HUES6 (cell line): ENCODE measurements around the gene CLRN2.
"Not testable (repeated sequence)": the region's sequence is repeated elsewhere in the genome, so short reads cannot be mapped to it uniquely, and the experiment has no call there.

Experiments
- H3K27ac ChIP-seq: 2 replicates; pipeline ENCODE4 v1.7.0; 2013; ENCODE audit warnings: low read depth, mild to moderate bottlenecking, low read length, inconsistent platforms
- H3K27me3 ChIP-seq: 2 replicates; pipeline ENCODE4 v1.6.1; 2013; ENCODE audit warnings: low read length; ENCODE audit not compliant: control insufficient read depth, insufficient read depth
- H3K36me3 ChIP-seq: 2 replicates; pipeline ENCODE4 v1.6.1; 2013; ENCODE audit warnings: low read length; ENCODE audit not compliant: control insufficient read depth, insufficient read depth
- H3K4me1 ChIP-seq: 2 replicates; pipeline ENCODE4 v1.6.1; 2013; ENCODE audit warnings: low read length; ENCODE audit not compliant: control insufficient read depth, insufficient read depth
- H3K4me3 ChIP-seq: 2 replicates; pipeline ENCODE4 v1.5.1; 2013; ENCODE audit warnings: low read depth, low read length
- H3K9ac ChIP-seq: one replicate; pipeline ENCODE4 v1.6.1; 2013; ENCODE audit warnings: mild to moderate bottlenecking, low read length
- H3K9me3 ChIP-seq: 2 replicates; pipeline ENCODE4 v1.6.1; 2013; ENCODE audit warnings: low read depth, low read length; ENCODE audit not compliant: control insufficient read depth, insufficient read depth

Gene CLRN2

GRCh38 chr4:17526695-17527477 is 11.9 kb downstream of the CLRN2 start:
- Histone ChIP-seq H3K27ac (no peak overlapping the region), H3K9me3 (no peaks in the 10 kb centered on the region), H3K4me3 (no peak overlapping the region), H3K9ac (no peak overlapping the region), H3K27me3 (no peaks in the 10 kb centered on the region), H3K36me3 (no peaks in the 10 kb centered on the region), H3K4me1 (no peaks in the 10 kb centered on the region)

DNA sequence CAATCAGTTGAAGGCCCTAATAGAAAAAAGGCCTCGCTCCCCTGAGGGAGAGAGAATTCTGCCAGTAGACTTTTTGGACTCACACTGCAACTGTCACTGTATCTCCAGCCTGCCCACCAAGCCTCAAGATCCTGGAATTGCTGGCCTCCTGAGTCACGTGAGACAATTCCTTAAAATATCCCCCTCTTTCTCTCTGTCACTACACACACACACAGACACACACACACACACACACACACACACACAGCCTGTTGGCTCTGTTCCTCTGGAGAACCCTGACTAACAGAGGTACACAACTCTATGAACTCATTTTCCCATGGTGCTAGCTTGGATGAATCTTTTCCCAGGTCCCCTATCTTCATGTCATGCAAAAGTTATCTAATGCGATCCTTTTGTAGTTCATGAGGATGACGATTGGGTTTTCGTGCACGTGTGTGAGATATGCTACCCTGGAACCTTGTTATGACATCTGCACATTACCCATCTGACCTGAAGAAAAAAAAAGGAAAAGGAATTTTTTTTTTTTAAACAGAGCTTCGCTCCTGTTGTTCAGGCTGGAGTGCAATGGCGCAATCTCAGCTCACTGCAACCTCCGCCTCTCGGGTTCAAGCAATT is 13.7 kb downstream of the CLRN2 start:
- Histone ChIP-seq H3K4me3 (no peak overlapping the region), H3K9me3 (no peaks in the 10 kb centered on the region), H3K36me3 (no peaks in the 10 kb centered on the region), H3K27ac (no peak overlapping the region), H3K4me1 (no peaks in the 10 kb centered on the region), H3K9ac (no peak overlapping the region), H3K27me3 (no peaks in the 10 kb centered on the region)

DNA sequence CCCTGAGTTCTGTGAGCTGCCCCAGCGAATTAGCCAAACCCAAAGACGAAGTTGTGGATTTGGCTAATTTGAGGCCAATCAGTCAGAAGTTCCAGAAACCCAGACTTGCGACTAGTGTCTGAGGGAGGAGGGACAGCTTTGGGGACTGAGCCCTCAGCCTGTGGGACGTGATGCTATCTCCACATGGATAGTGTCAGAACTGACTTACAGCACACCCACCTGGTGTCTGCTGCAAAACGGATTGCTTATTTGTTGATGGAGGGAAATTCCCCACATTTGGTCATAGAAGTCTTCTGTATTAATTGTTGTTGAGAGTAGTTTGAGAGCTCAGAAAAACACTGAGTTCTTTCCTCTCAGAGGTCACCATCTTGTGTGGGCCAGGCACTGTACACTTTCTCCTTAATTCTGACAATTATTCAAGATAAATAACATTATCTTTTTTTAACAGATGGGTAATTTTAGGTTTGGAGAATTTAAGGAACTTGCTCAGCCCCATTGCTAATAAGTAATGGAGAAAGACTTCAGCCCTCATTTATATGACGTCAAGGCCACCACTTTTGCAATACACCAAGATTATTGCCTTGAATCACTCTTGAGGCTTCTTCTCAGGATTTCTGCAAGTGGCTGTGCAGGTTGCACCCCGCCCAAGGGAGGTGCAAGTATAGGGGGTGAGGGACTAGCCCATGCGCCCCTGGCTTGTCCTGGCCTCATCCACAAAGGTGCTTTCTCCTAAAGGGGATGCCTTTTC is 16.7 kb downstream of the CLRN2 start:
- H3K36me3 ChIP-seq, result no peaks in the 10 kb centered on the region

DNA sequence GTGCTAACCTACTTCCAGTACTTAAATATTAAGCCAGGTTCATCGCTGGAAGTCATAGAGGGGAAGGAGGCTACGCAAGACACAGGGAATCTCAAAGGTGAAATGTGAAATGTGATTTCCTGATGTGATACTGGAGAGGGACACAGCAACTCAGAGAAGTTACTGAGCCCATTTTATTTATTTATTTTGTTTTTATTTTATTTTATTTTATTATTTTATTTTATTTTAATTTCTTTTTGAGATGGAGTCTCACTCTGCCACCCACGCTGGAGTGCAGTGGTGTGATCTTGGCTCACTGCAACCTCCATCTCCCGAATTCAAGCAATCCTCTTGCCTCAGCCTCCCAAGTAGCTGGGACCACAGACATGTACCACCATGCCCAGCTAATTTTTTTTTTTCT is 19.7 kb downstream of the CLRN2 start:
- H3K4me1 ChIP-seq, result no peaks in the 10 kb centered on the region
- no peak overlapping the region for H3K9ac ChIP-seq
- H3K4me3 ChIP-seq, result no peak overlapping the region
- peaks cover 3% of the 10 kb centered on the region; the same call in 1 of the 2 replicates for H3K9me3 ChIP-seq
- H3K27me3 ChIP-seq, result no peaks in the 10 kb centered on the region
- no peak overlapping the region for H3K27ac ChIP-seq
- no peaks in the 10 kb centered on the region for H3K36me3 ChIP-seq

More for the DNA sequence above, 16.7 kb downstream of the CLRN2 start:
- Histone ChIP-seq H3K4me1 (no peaks in the 10 kb centered on the region), H3K9me3 (peaks cover 3% of the 10 kb centered on the region; the same call in 1 of the 2 replicates), H3K9ac (no peak overlapping the region), H3K4me3 (no peak overlapping the region), H3K27ac (no peak overlapping the region), H3K27me3 (no peaks in the 10 kb centered on the region)

- Histone ChIP-seq H3K4me1 (no peaks in the 10 kb centered on the region), H3K36me3 (no peaks in the 10 kb centered on the region), H3K27ac (no peak overlapping the region), H3K9ac (no peak overlapping the region), H3K9me3 (peaks cover 3% of the 10 kb centered on the region; the same call in 1 of the 2 replicates), H3K4me3 (no peak overlapping the region), H3K27me3 (no peaks in the 10 kb centered on the region)
These were observed 20.3 kb downstream of the CLRN2 start for GRCh38 chr4:17535242-17535641.

- peaks cover 3% of the 10 kb centered on the region; the same call in 1 of the 2 replicates for H3K9me3 ChIP-seq
- no peaks in the 10 kb centered on the region for H3K4me1 ChIP-seq
- no peak overlapping the region for H3K9ac ChIP-seq
- H3K27me3 ChIP-seq, result no peaks in the 10 kb centered on the region
- H3K36me3 ChIP-seq, result no peaks in the 10 kb centered on the region
- no peak overlapping the region for H3K4me3 ChIP-seq
- H3K27ac ChIP-seq, result no peak overlapping the region
These were observed 20.9 kb downstream of the CLRN2 start for GRCh38 chr4:17535906-17536305.

DNA sequence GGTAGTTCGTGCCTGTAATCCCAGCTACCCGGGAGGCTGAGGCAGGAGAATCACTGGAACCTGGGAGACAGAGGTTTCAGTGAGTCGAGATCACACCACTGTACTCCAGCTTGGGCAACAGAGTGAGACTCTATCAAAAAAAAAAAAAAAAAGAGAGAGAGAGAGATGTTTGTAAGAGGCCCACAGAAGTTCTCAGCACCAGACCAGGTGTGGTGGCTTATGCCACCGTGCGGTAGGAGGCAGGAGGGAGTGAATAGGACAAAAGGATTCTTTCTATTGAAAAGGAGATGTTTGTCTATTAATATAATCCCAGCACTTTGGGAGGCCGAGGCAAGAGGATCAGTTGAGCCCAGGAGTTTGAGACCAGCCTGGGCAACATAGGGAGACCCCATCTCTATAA is 22.1 kb downstream of the CLRN2 start:
- not testable (repeated sequence) for H3K27ac ChIP-seq, H3K27me3 ChIP-seq, H3K9ac ChIP-seq, H3K4me1 ChIP-seq, H3K4me3 ChIP-seq, H3K36me3 ChIP-seq, H3K9me3 ChIP-seq

DNA sequence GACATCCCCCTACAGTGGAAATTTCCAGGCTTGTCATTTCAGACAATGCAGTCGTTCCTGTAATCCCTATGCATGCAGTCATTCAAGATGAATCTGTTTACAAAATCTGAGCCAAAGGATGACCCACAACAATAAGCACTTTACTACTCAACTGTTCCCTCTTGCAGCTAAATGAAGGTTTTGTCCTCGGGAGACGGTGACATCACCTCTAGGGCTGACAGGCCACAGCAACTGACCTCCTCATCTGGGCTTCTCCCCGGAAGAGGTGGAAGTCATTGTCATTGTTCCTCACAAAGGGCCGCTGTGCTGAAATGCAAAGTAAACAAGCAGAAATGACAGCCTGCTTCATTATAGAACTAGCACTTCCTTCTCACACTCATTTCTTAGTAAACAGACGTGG is 29.2 kb downstream of the CLRN2 start:
- no peak overlapping the region for H3K9ac ChIP-seq
- no peak overlapping the region for H3K27ac ChIP-seq
- peaks cover 7% of the 10 kb centered on the region for H3K27me3 ChIP-seq
- H3K36me3 ChIP-seq, result no peaks in the 10 kb centered on the region
- no peaks in the 10 kb centered on the region for H3K9me3 ChIP-seq
- H3K4me3 ChIP-seq, result no peak overlapping the region
- H3K4me1 ChIP-seq, result peaks cover 12% of the 10 kb centered on the region

DNA sequence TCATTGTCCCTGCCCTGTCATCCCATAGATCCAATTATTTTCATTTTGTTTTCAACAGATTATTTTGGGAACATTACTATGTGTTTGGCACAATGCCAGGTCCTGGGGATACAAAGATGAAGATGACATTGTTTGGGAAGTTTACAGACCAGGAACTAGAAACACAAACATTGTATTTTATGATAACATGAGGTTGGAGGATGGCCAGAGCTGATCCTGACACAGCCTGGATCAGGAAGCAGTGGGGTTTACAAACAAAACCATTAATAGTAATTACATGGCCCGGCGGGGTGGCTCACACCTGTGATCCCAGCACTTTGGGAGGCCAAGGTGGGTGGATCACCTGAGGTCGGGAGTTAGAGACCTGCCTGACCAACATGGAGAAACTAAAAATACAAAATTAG is 29.9 kb downstream of the CLRN2 start:
- Histone ChIP-seq H3K27me3 (peaks cover 7% of the 10 kb centered on the region), H3K4me1 (peaks cover 12% of the 10 kb centered on the region), H3K36me3 (no peaks in the 10 kb centered on the region), H3K9ac (no peak overlapping the region), H3K4me3 (no peak overlapping the region), H3K27ac (no peak overlapping the region), H3K9me3 (no peaks in the 10 kb centered on the region)

GRCh38 chr4:17545374-17546140 is 30.6 kb downstream of the CLRN2 start:
- H3K9ac ChIP-seq, result no peak overlapping the region
- H3K9me3 ChIP-seq, result no peaks in the 10 kb centered on the region
- peaks cover 12% of the 10 kb centered on the region for H3K4me1 ChIP-seq
- peaks cover 7% of the 10 kb centered on the region for H3K27me3 ChIP-seq
- H3K27ac ChIP-seq, result no peak overlapping the region
- no peaks in the 10 kb centered on the region for H3K36me3 ChIP-seq
- no peak overlapping the region for H3K4me3 ChIP-seq
